Effector memory CD4-positive, alpha-beta T cell (primary cell): ENCODE measurements around the gene CTNND1.

Experiments
- DNase-seq, 3 donors: peaks; one replicate each; pipeline ENCODE4 v3.0.0-alpha.2; 2020
- H3K27ac ChIP-seq: 2 replicates; pipeline ENCODE4 v1.7.0; 2013; ENCODE audit warnings: mild to moderate bottlenecking, low read length, moderate library complexity; ENCODE audit not compliant: insufficient read depth, poor library complexity, severe bottlenecking
- H3K27me3 ChIP-seq: replicated peaks from 2 replicates; pipeline ENCODE4 v1.7.0; 2013; ENCODE audit warnings: mild to moderate bottlenecking, low read length; ENCODE audit not compliant: insufficient read depth, control insufficient read depth, poor library complexity, severe bottlenecking
- H3K36me3 ChIP-seq: 2 replicates; pipeline ENCODE4 v1.7.0; 2013; ENCODE audit warnings: mild to moderate bottlenecking, low read length, moderate library complexity; ENCODE audit not compliant: control insufficient read depth, insufficient read depth
- H3K4me1 ChIP-seq: 2 replicates; pipeline ENCODE4 v1.7.0; 2013; ENCODE audit warnings: low read length, mild to moderate bottlenecking; ENCODE audit not compliant: control insufficient read depth, insufficient read depth, poor library complexity, severe bottlenecking
- H3K4me3 ChIP-seq: 2 replicates; pipeline ENCODE4 v1.7.0; 2013; ENCODE audit warnings: low read length, low read depth, mild to moderate bottlenecking; ENCODE audit not compliant: insufficient read depth, poor library complexity, severe bottlenecking
- H3K9me3 ChIP-seq: 2 replicates; pipeline ENCODE4 v1.7.0; 2013; ENCODE audit warnings: mild to moderate bottlenecking, low read length, moderate library complexity; ENCODE audit not compliant: control insufficient read depth

The CTNND1 gene

DNA sequence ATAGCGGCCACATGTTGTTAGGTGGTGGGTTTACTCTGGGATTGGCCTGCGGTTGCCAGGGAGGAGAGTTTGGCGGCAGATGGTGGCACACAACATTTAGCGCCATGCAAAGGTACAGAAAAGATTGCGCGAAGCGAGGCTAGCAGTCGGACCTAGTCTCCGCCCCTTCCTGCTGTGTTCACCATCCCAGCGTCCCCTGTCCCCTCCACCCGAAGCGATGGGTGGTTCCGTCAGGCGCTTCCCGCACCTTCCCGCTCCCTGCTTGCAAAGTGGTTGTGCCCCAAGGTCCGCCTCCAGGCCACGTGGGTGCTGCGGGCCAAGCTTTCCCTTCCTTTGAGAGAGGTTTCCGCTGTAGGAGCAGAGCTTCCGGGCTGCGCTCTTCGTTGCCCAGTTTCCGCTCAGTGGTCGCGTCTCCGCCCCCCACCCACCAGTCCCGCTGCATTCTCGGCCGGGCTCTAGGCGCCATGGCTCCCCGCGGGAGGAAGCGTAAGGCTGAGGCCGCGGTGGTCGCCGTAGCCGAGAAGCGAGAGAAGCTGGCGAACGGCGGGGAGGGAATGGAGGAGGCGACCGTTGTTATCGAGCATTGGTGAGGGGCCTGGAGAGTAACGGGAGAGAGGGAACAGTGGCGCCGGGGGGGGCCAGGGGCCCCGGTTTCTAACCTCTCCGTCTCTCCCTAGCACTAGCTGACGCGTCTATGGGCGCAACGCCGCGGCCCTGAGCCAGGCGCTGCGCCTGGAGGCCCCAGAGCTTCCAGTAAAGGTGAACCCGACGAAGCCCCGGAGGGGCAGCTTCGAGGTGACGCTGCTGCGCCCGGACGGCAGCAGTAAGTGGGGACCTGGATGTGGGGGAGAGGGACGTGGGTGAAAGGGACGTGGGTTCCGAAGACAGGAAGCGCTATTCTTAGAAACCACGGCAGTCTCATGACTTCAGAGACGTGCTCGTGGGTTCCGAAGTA is 20.2 kb upstream of the CTNND1 start, which contains the start of gene SELENOH:
SELENOH (plus strand) TSS at position 360 of the 955 bp plus-strand sequence; CDS start at position 465, 105 bp downstream.
- Histone ChIP-seq H3K27ac (peak within 1 kb of the TSS; percentile 92), H3K27me3 (no peaks in the 10 kb centered on the region), H3K4me1 (peaks cover 11% of the 10 kb centered on the region), H3K36me3 (peaks cover 38% of the 10 kb centered on the region), H3K9me3 (no peaks in the 10 kb centered on the region), H3K4me3 (peak within 1 kb of the TSS; percentile 87)
- peak; percentile 84 to 88 (median 88) for DNase-seq

DNA sequence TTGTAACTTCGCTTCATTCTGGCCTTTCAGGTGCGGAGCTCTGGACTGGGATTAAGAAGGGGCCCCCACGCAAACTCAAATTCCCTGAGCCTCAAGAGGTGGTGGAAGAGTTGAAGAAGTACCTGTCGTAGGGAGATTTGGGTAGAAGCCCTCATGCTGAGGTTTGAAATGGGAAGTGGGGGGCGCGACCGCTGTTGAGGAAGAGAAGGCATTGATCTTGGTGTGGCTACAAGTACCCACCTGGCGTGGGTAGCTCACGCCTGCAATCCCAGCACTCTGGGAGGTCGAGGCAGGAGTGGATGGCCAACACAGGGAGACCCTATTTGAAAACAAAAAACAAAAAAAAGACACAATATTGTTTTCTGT is 19.5 kb upstream of the CTNND1 start:
- no peaks in the 10 kb centered on the region for H3K27me3 ChIP-seq
- H3K36me3 ChIP-seq: peaks cover 38% of the 10 kb centered on the region
- no peaks in the 10 kb centered on the region for H3K9me3 ChIP-seq
- no peak for DNase-seq
- peaks cover 11% of the 10 kb centered on the region for H3K4me1 ChIP-seq
- H3K4me3 ChIP-seq: peak overlapping the region; percentile 87
- H3K27ac ChIP-seq: peak overlapping the region; percentile 92

DNA sequence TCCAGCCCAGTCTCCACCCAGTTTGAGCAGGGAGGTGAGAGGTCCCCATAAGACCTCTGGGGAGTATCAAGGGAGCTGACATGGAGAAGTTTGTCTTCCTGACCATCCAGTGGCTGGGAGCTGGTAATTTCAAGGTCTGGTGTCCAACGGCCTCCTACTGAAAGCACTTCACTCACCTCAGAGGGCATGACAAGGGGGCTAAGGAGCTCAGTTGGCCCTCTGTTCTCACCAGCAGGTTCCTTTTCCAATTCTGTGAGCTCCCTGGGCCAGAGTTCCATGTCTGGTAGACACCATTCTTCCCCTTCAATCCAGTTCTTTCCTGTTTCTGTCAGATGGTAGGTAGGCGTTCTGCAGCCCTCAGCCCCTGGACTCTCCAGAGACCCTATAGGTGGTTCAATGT is 17.2 kb upstream of the CTNND1 start:
- H3K4me3 ChIP-seq: no peak overlapping the region
- no peaks in the 10 kb centered on the region for H3K9me3 ChIP-seq
- peaks cover 11% of the 10 kb centered on the region for H3K4me1 ChIP-seq
- H3K27me3 ChIP-seq: no peaks in the 10 kb centered on the region
- peaks cover 21% of the 10 kb centered on the region for H3K36me3 ChIP-seq
- DNase-seq: no peak
- no peak overlapping the region for H3K27ac ChIP-seq

DNA sequence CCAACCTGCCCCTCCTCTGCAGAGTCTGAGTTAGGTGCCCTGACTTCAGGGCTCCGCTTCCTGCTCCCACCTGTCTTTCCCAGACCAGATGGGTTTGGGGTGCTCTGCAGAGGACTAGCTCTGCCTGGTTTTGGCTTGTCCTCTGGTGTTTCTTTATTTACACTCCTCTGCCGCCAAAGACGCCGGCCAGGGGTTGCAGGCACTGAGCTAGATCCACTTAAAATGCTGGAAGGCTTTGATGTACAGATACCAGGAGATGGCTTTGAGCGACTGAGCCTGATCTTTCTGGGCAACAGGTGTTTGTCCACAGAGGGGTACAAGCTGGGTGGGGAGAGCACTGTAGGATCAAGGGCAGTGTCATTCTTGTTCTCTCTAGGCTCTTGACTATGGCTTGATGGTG is 16.4 kb upstream of the CTNND1 start:
- DNase-seq: no peak
- H3K4me3 ChIP-seq: no peak overlapping the region
- peaks cover 11% of the 10 kb centered on the region for H3K4me1 ChIP-seq
- no peaks in the 10 kb centered on the region for H3K27me3 ChIP-seq
- H3K9me3 ChIP-seq: no peaks in the 10 kb centered on the region
- H3K27ac ChIP-seq: no peak overlapping the region
- H3K36me3 ChIP-seq: peaks cover 21% of the 10 kb centered on the region

DNA sequence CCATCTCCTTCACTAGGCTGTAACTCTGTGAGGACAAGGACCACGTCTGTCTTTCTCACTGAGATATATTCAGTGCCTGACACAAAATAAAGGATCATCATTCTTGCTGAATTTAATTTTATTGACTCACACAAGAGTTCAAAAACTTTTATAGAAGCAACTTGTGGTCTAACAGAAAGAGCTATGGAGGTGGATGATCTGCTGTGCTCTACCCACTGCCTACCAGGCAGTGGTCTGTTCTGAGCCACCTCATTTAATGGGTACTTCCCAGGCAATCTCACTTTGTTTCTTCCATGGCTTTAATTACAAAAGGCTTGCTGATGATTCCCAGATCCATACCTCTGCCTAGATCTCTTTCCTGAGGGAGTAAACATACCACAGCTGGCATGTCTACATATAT is 14.7 kb upstream of the CTNND1 start:
- Histone ChIP-seq H3K4me3 (no peak overlapping the region), H3K27ac (no peak overlapping the region), H3K27me3 (no peaks in the 10 kb centered on the region), H3K36me3 (peaks cover 21% of the 10 kb centered on the region), H3K9me3 (no peaks in the 10 kb centered on the region), H3K4me1 (peaks cover 5% of the 10 kb centered on the region)
- no peak for DNase-seq

DNA sequence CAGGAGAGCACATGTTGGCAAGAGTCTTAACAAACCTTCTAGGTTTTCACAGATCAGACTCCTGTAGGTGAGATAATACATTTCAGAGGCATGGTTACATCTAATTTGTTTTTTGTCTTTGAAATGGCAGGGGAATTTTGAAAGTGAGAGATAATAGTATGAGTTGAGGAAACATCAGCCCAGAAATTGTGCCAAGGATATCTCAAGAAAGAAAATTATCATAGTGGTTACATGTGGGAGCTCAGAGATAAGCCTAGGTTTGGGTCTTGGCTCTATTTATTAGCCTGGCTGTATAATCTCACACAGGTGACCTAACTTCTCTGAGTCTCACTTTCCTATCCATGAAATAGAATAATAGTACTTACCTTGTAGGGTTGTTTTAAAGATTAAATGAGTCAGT is 10.4 kb upstream of the CTNND1 start:
- Histone ChIP-seq H3K27me3 (no peaks in the 10 kb centered on the region), H3K4me3 (no peak overlapping the region), H3K36me3 (no peaks in the 10 kb centered on the region), H3K27ac (no peak overlapping the region), H3K9me3 (no peaks in the 10 kb centered on the region), H3K4me1 (no peaks in the 10 kb centered on the region)
- no peak for DNase-seq

DNA sequence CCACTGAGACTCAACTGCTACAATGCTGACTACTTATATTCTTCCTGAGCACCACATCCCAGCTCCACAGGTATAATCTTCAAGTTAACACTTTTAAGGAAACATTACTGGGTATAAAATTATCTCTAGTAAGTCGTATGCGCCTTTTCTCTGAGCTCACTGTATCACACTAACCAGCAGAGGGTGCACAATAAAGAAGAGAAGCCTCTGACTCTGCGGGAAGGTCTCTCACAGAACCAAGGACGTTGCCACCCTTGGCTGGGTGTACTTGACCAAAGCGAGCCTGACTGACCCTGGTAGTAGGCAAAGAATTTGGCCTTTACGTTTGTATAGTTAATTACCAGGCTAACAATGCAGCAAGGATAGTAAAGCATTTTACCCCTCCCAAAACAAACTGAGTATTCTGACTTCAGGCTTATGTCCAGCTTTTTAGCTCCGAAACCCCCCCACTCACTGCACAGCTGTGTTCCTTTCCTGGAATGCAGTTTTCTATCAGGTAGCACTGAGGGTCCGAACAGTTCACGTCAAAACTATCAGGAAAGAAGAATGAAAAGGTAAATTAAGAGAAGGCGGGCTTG is 9.8 kb upstream of the CTNND1 start, which contains the start of gene BTBD18:
BTBD18 (minus strand) TSS at position 144 of the 578 bp plus-strand sequence. CDS start 631 bp downstream, outside the sequence.
- no peaks in the 10 kb centered on the region for H3K9me3 ChIP-seq
- DNase-seq: no peak
- H3K4me1 ChIP-seq: no peaks in the 10 kb centered on the region
- H3K27me3 ChIP-seq: no peaks in the 10 kb centered on the region
- H3K36me3 ChIP-seq: no peaks in the 10 kb centered on the region
- H3K27ac ChIP-seq: no peak within 1 kb of the TSS
- H3K4me3 ChIP-seq: no peak within 1 kb of the TSS

DNA sequence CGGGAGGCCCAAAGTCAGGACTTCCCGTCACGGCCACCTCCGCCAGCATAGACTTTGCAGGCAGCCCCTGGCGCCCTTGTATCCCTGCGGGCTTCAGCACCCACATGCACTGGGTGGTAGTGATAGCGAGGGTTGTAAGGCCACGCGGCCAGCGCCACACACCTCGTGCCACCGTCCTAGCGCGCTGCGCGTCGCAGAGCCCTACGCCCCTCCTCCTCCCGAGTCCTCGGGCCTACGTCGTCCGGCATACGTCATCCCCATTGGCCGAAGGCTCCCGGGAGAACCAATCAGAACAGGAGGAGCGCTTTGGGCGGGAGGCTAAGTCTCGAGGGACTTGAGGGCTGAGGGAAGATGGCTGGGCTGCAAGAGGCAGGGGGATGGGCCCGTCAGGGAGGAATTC is 8.6 kb upstream of the CTNND1 start:
- DNase-seq: no peak
- Histone ChIP-seq H3K27ac (no peak overlapping the region), H3K36me3 (no peaks in the 10 kb centered on the region), H3K4me3 (no peak overlapping the region), H3K27me3 (no peaks in the 10 kb centered on the region), H3K4me1 (no peaks in the 10 kb centered on the region), H3K9me3 (no peaks in the 10 kb centered on the region)

DNA sequence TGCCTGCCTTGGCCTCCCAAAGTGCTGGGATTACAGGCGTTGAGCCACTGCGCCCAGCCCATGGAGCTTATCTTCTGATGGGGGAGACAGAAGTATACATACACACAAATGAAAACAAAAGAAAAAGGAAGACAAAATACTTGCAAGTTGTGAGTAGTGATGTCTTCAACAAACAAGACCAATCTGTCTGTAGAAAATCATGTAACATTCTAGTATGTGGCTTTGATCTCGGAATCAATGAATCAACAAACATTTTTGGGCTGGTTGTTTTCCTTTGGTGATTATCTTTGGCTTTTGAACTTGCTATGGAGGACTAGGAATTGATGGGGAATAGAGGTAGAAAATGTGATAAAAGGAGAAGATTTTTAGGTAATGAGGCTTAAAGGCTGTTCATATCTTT is 3.4 kb upstream of the CTNND1 start:
- no peaks in the 10 kb centered on the region for H3K4me1 ChIP-seq
- no peaks in the 10 kb centered on the region for H3K36me3 ChIP-seq
- no peak overlapping the region for H3K27ac ChIP-seq
- no peaks in the 10 kb centered on the region for H3K27me3 ChIP-seq
- no peaks in the 10 kb centered on the region for H3K9me3 ChIP-seq
- DNase-seq: no peak
- H3K4me3 ChIP-seq: no peak overlapping the region

DNA sequence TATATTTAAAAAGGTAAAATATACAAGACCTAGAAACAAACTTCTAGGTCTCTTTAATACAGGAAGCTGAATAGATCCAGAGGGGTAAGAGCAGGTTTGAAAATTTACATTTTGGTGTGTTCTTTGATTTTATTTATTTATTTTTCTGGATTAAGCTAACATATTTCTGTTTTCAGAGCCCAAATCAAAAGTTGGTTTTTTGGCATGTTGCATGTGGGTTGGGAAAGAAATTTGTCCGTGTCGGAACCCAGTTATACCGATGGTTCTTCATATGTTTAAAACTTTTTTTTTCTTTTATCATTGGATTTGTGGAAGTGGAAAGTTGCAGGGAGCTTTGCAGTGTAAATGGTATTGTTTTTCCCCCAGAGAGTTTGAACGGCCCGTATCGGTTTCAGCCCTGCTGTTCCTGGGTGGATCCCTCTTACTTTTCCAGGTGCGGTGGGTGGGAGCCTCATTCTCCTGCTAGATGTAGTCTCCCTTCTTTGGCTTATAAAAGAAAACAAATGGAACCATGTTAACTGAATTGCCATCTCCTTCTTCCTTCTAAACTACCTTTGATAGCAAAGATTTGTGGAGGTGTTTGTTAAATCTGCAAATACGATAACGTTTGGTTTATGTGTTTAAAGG is 746 bp downstream of the CTNND1 start:
- H3K9me3 ChIP-seq: no peaks in the 10 kb centered on the region
- H3K4me3 ChIP-seq: no peak overlapping the region
- no peak overlapping the region for H3K27ac ChIP-seq
- DNase-seq: no peak
- H3K27me3 ChIP-seq: no peaks in the 10 kb centered on the region
- no peaks in the 10 kb centered on the region for H3K36me3 ChIP-seq
- no peaks in the 10 kb centered on the region for H3K4me1 ChIP-seq
